K562 (cell line): Measurements from ENCODE around the gene ALKBH3.
A peak's percentile ranks its signal among the peaks of the same experiment; 100 is the strongest.

ENCODE experiments used
- CBX2 ChIP-seq: fragments of 200-600 bp; sonication (generic); IDR thresholded peaks from one replicate; pipeline ENCODE4 v1.6.1; 2012; ENCODE audit warnings: mild to moderate bottlenecking, low read length, inconsistent platforms; ENCODE audit not compliant: insufficient read depth, poor library complexity, severe bottlenecking
- CTCF ChIP-seq, 3 experiments: IDR thresholded peaks in 2 of 3; conservative IDR thresholded peaks in 1 of 3; 2 replicates each; pipeline ENCODE4 v1.5.1; 2011 to 2012; ENCODE audit warnings: low read length in 3 of 3, mild to moderate bottlenecking in 3 of 3, control low read depth in 2 of 3, improper control_type of control experiment in 1 of 3, inconsistent platforms in 1 of 3, low read depth in 1 of 3, mixed read lengths in 1 of 3, moderate library complexity in 1 of 3; ENCODE audit not compliant: insufficient read depth in 2 of 3
- EZH2 ChIP-seq: IDR thresholded peaks from 2 replicates; pipeline ENCODE4 v1.6.1; 2012; ENCODE audit warnings: low read depth, mild to moderate bottlenecking, inconsistent platforms, low read length, borderline replicate concordance
- HDAC6 ChIP-seq: IDR thresholded peaks from 2 replicates; pipeline ENCODE4 v1.6.1; 2012; ENCODE audit warnings: low read depth, mild to moderate bottlenecking, control low read depth, inconsistent platforms, low read length, moderate library complexity
- HLTF ChIP-seq: fragments of 450-650 bp; IDR thresholded peaks from 2 replicates; pipeline ENCODE4 v1.6.1; 2016
- HMG20B ChIP-seq: fragments of 250-450 bp; sonication (Bioruptor Pico); IDR thresholded peaks from 2 replicates; pipeline ENCODE4 v1.5.0; 2021; ENCODE audit warnings: mild to moderate bottlenecking
- MYNN ChIP-seq, 2 experiments: sonication (generic); formaldehyde crosslinking in 1 of 2; IDR thresholded peaks; 2 replicates each; pipeline versions ENCODE4 v1.5.0 to v1.6.1; 2016 to 2020; ENCODE audit warnings: antibody characterized with exemption in 1 of 2, missing genetic modification reagents in 1 of 2
- RBBP5 ChIP-seq: fragments of 200-600 bp; sonication (generic); IDR thresholded peaks from 2 replicates; pipeline ENCODE4 v1.6.1; 2012; ENCODE audit warnings: borderline replicate concordance, mild to moderate bottlenecking, low read length, control low read depth, inconsistent platforms; ENCODE audit not compliant: insufficient read depth, poor library complexity, severe bottlenecking
- SPI1 ChIP-seq: IDR thresholded peaks from 2 replicates; pipeline ENCODE4 v1.6.1; 2011; ENCODE audit warnings: low read depth, low read length, control low read depth, borderline replicate concordance
- TARDBP ChIP-seq: fragments of 450-650 bp; IDR thresholded peaks from 2 replicates; pipeline ENCODE4 v1.6.1; 2016
- TCF7L2 ChIP-seq: fragments of 150-350 bp; IDR thresholded peaks from 2 replicates; pipeline ENCODE4 v1.6.1; 2016; ENCODE audit warnings: low read depth, mild to moderate bottlenecking, low read length, moderate library complexity
- TF ChIP-seq, protein P1 (sequence below), 2 experiments: fragments of 450-650 bp; formaldehyde crosslinking in 1 of 2; IDR thresholded peaks; 2 replicates each; pipeline versions ENCODE4 v1.4.0 to v1.6.1; 2014 to 2020; ENCODE audit warnings: mild to moderate bottlenecking in 2 of 2, borderline replicate concordance in 1 of 2, low read depth in 1 of 2

DNA sequence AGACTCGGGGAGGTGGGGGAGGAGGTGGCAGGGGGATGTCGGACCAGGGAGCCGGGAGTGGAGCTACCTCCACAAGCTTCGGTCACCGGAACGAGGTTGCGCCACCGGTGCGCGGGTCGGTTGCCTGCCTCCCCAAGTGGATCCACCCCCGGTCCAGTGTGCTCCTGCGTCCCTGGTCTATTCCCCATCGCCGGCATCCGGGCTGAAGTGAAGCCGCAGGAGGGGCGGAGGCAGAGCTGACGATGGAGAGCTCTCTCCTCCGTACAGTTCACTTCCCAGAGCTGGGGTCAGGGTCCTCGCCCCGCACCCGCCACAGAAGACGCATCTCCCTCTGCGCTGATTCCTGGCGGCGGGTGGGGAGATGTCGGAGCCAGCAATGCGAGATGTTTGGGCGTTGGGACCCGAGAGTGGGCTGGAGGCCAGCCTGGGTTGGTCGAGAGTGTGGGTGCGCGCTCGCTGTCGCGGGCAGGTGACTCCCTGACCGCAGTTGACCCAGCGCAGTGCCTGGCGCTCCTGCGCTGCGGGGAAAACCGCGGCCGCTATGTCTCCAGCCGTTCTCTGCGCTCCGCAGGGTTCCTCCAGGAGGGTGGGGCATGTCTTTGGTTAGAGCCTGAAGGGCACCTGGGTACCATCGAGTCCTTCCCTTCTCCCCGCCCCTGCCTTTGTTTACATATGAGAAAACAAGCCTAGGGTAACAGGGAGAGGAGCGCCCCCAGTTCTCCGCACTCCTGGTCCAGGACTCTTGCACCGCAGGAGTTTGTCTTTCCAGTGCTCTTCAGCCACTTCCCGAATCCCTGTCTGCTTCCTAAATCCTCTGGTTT is 63.5 kb downstream of the ALKBH3 start:
- TF ChIP-seq HDAC6 (no peak), HLTF (no peak), RBBP5 (no peak), CTCF (IDR thresholded peaks at IDR 0.05 in 2 of 3, conservative IDR thresholded peaks at IDR 0.05 in 1 of 3; ENCODE audit: insufficient read depth in 2 of 3, low read depth in 1 of 3, low read length in 3 of 3) (no peak), TCF7L2 (no peak), EZH2 (no peak), HMG20B (CRISPR knock-in tag) (no peak), CBX2 (no peak), MYNN (IDR thresholded peaks at IDR 0.05) (no peak), MYNN (CRISPR knock-in tag; IDR thresholded peaks at IDR 0.05) (no peak), SPI1 (peak; percentile 39; the same call in 1 of the 2 replicates), TARDBP (no peak)
- TF ChIP-seq, protein P1, sequence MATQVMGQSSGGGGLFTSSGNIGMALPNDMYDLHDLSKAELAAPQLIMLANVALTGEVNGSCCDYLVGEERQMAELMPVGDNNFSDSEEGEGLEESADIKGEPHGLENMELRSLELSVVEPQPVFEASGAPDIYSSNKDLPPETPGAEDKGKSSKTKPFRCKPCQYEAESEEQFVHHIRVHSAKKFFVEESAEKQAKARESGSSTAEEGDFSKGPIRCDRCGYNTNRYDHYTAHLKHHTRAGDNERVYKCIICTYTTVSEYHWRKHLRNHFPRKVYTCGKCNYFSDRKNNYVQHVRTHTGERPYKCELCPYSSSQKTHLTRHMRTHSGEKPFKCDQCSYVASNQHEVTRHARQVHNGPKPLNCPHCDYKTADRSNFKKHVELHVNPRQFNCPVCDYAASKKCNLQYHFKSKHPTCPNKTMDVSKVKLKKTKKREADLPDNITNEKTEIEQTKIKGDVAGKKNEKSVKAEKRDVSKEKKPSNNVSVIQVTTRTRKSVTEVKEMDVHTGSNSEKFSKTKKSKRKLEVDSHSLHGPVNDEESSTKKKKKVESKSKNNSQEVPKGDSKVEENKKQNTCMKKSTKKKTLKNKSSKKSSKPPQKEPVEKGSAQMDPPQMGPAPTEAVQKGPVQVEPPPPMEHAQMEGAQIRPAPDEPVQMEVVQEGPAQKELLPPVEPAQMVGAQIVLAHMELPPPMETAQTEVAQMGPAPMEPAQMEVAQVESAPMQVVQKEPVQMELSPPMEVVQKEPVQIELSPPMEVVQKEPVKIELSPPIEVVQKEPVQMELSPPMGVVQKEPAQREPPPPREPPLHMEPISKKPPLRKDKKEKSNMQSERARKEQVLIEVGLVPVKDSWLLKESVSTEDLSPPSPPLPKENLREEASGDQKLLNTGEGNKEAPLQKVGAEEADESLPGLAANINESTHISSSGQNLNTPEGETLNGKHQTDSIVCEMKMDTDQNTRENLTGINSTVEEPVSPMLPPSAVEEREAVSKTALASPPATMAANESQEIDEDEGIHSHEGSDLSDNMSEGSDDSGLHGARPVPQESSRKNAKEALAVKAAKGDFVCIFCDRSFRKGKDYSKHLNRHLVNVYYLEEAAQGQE (IDR thresholded peaks at IDR 0.05; ENCODE audit: borderline replicate concordance) = no peak
- TF ChIP-seq, protein P1 (CRISPR knock-in tag; IDR thresholded peaks at IDR 0.05; ENCODE audit: low read depth) = no peak
